GM10266 (cell line): ENCODE data around the gene RFXAP.
"Not testable (repeated sequence)": the region's sequence is repeated elsewhere in the genome, so short reads cannot be mapped to it uniquely, and the experiment has no call there.

Experiments
- DNase-seq: peaks from one replicate; pipeline ENCODE4 v3.0.0; 2012; ENCODE audit errors: extremely low spot score
- CTCF ChIP-seq: IDR thresholded peaks from 2 replicates; pipeline ENCODE4 v1.5.1; 2012; ENCODE audit warnings: mild to moderate bottlenecking, low read depth; ENCODE audit not compliant: control insufficient read depth, insufficient read depth; ENCODE audit errors: missing control alignments

Gene RFXAP

GRCh38 chr13:36783890-36784289 lies 35.1 kb upstream of the RFXAP start:
- no peak for TF ChIP-seq CTCF
- no peak for DNase-seq

GRCh38 chr13:36786175-36786574 lies 32.8 kb upstream of the RFXAP start:
- DNase-seq, result not testable (repeated sequence)

GRCh38 chr13:36787181-36787580 lies 31.8 kb upstream of the RFXAP start:
- TF ChIP-seq CTCF, result no peak
- DNase-seq, result no peak

GRCh38 chr13:36788276-36788675 lies 30.7 kb upstream of the RFXAP start:
- TF ChIP-seq CTCF, result no peak
- DNase-seq, result no peak

- no peak for TF ChIP-seq CTCF
Observed at GRCh38 chr13:36789061-36789460, 30.0 kb upstream of the RFXAP start.

GRCh38 chr13:36789730-36790129 lies 29.3 kb upstream of the RFXAP start:
- TF ChIP-seq CTCF, result no peak

More at GRCh38 chr13:36789061-36789460, 30.0 kb upstream of the RFXAP start:
- no peak for DNase-seq

GRCh38 chr13:36794706-36795105 lies 24.3 kb upstream of the RFXAP start:
- TF ChIP-seq CTCF, result no peak
- no peak for DNase-seq

More at GRCh38 chr13:36789730-36790129, 29.3 kb upstream of the RFXAP start:
- DNase-seq, result no peak

GRCh38 chr13:36795463-36795862 lies 23.6 kb upstream of the RFXAP start:
- TF ChIP-seq CTCF, result no peak
- DNase-seq, result no peak
